NCI-H2029 (cell line): ENCODE results near the gene CHST15.
"Not testable (repeated sequence)": the region's sequence is repeated elsewhere in the genome, so short reads cannot be mapped to it uniquely, and the experiment has no call there.

Experiments used
- DNase-seq: peaks from one replicate; lab custom pipeline; 2025; lab: John Stamatoyannopoulos, UW

Gene CHST15

GRCh38 chr10:124124123-124124768 is 30.8 kb upstream of the CHST15 start:
- DNase-seq = no peak

- DNase-seq = no peak
These were observed 29.8 kb upstream of the CHST15 start for GRCh38 chr10:124123156-124123555.

- DNase-seq = no peak
These were observed 28.8 kb upstream of the CHST15 start for GRCh38 chr10:124122211-124122610.

GRCh38 chr10:124120410-124121061 is 27.1 kb upstream of the CHST15 start:
- DNase-seq = no peak

- DNase-seq = no peak
These were observed 26.5 kb upstream of the CHST15 start for GRCh38 chr10:124119946-124120345.

GRCh38 chr10:124119216-124119615 is 25.8 kb upstream of the CHST15 start:
- no peak for DNase-seq

GRCh38 chr10:124117833-124118232 is 24.4 kb upstream of the CHST15 start:
- no peak for DNase-seq

- DNase-seq = no peak
These were observed 24.1 kb upstream of the CHST15 start for GRCh38 chr10:124117511-124117785.

- no peak for DNase-seq
These were observed 23.5 kb upstream of the CHST15 start for GRCh38 chr10:124116771-124117510.

GRCh38 chr10:124114696-124115095 is 21.3 kb upstream of the CHST15 start:
- DNase-seq = no peak

- no peak for DNase-seq
These were observed 19.6 kb upstream of the CHST15 start for GRCh38 chr10:124112891-124113580.

- DNase-seq = no peak
These were observed 17.5 kb upstream of the CHST15 start for GRCh38 chr10:124110882-124111281.

- DNase-seq = no peak
These were observed 15.9 kb upstream of the CHST15 start for GRCh38 chr10:124109261-124109660.

GRCh38 chr10:124107072-124107471 is 13.7 kb upstream of the CHST15 start:
- DNase-seq = no peak

- DNase-seq = no peak
These were observed 13.0 kb upstream of the CHST15 start for GRCh38 chr10:124106241-124106879.

GRCh38 chr10:124105594-124105993 is 12.2 kb upstream of the CHST15 start:
- DNase-seq = no peak

GRCh38 chr10:124105045-124105444 is 11.6 kb upstream of the CHST15 start:
- DNase-seq = no peak

- no peak for DNase-seq
These were observed 10.7 kb upstream of the CHST15 start for GRCh38 chr10:124104011-124104627.

GRCh38 chr10:124101351-124101750 is 8.0 kb upstream of the CHST15 start:
- no peak for DNase-seq

GRCh38 chr10:124100651-124101050 is 7.3 kb upstream of the CHST15 start:
- DNase-seq = not testable (repeated sequence)

GRCh38 chr10:124100124-124100523 is 6.7 kb upstream of the CHST15 start:
- DNase-seq = no peak

GRCh38 chr10:124099604-124100003 is 6.2 kb upstream of the CHST15 start:
- DNase-seq = no peak
